A549 (cell line): Measurements from ENCODE around the gene COL24A1. TPM values are rescaled to one million over a fixed set of nuclear protein-coding genes. Genes with fewer than 3 reads are reported as not detected.

Experiments used
- ATAC-seq, 2 experiments: fragments of 200-7000 bp in 1 of 2; fragments of >200 bp in 1 of 2; cut with Nextera tagmentation in 1 of 2; cut with Tn5 transposase in 1 of 2; 3 replicates each; pipeline versions ENCODE4 v1.8.0 to v1.9.1; 2018 to 2020; ENCODE audit warnings: mild to moderate bottlenecking in 1 of 2, moderate library complexity in 1 of 2
- CTCF ChIA-PET: fragments of 300-600 bp; sonication (Branson Sonifier 250); formaldehyde crosslinking; extraction: SDS; loops from one replicate; lab custom pipeline; 2021; ENCODE audit warnings: antibody characterized with exemption, inconsistent platforms; lab: Yijun Ruan, JAX
- POLR2A ChIA-PET: fragments of 350-600 bp; formaldehyde crosslinking; extraction: SDS; loops from one replicate; lab custom pipeline; 2021; ENCODE audit warnings: antibody characterized with exemption, inconsistent platforms; lab: Yijun Ruan, JAX
- DNase-seq, 2 experiments: peaks; one replicate each; pipeline versions ENCODE4 v3.0.0 to v3.0.0-alpha.2; 2011 to 2016; ENCODE audit warnings: low read depth in 1 of 2, low spot score in 1 of 2
- FAIRE-seq: peaks from 2 replicates; lab custom pipeline; 2011; peaks lifted over from hg19 to GRCh38; lab: Jason Lieb, UNC
- H3K27ac ChIP-seq, 2 experiments: fragments of >200 bp; sonication (Bioruptor Twin); formaldehyde crosslinking; 3 replicates each; pipeline ENCODE4 v1.5.1; 2016 to 2017
- H3K4me1 ChIP-seq: fragments of >200 bp; sonication (Bioruptor Twin); formaldehyde crosslinking; 3 replicates; pipeline ENCODE4 v1.6.1; 2016
- H3K4me2 ChIP-seq: fragments of >200 bp; sonication (Bioruptor Twin); formaldehyde crosslinking; 3 replicates; pipeline ENCODE4 v1.6.1; 2016
- H3K4me3 ChIP-seq: fragments of >200 bp; sonication (Bioruptor Twin); formaldehyde crosslinking; 3 replicates; pipeline ENCODE4 v1.5.1; 2016
- H3K9me3 ChIP-seq: fragments of >200 bp; sonication (Bioruptor Twin); formaldehyde crosslinking; 3 replicates; pipeline ENCODE4 v1.6.1; 2016
- BHLHE40 ChIP-seq: IDR thresholded peaks from 2 replicates; pipeline ENCODE4 v1.6.1; 2012; ENCODE audit warnings: low read depth, low read length, inconsistent platforms
- EHF ChIP-seq: fragments of 250-450 bp; sonication (Bioruptor Pico); IDR thresholded peaks from 2 replicates; pipeline ENCODE4 v1.5.0; 2020; ENCODE audit warnings: mild to moderate bottlenecking
- FOSL2 ChIP-seq, 2 experiments: fragments of 450-650 bp in 1 of 2; fragments of >200 bp in 1 of 2; sonication (Bioruptor Twin) in 1 of 2; formaldehyde crosslinking; IDR thresholded peaks; 2 replicates each; pipeline versions ENCODE4 v1.5.0 to v1.6.1; 2016 to 2020; ENCODE audit warnings: mild to moderate bottlenecking in 1 of 2, moderate library complexity in 1 of 2
- FOXS1 ChIP-seq: fragments of 250-450 bp; sonication (Bioruptor Pico); IDR thresholded peaks from 2 replicates; pipeline ENCODE4 v1.5.0; 2020; ENCODE audit warnings: mild to moderate bottlenecking, moderate library complexity
- HOXA7 ChIP-seq: fragments of 250-450 bp; sonication (Bioruptor Pico); IDR thresholded peaks from 2 replicates; pipeline ENCODE4 v1.5.0; 2020; ENCODE audit warnings: mild to moderate bottlenecking, moderate library complexity
- JUNB ChIP-seq: fragments of >200 bp; sonication (Bioruptor Twin); formaldehyde crosslinking; IDR thresholded peaks from 2 replicates; pipeline ENCODE4 v1.6.1; 2016
- MAFK ChIP-seq: fragments of 450-650 bp; IDR thresholded peaks from 2 replicates; pipeline ENCODE4 v1.6.1; 2014; ENCODE audit not compliant: partially characterized antibody
- MAZ ChIP-seq: fragments of 150-350 bp; IDR thresholded peaks from 2 replicates; pipeline ENCODE4 v1.6.1; 2014; ENCODE audit warnings: antibody characterized with exemption, low read depth, low read length, borderline replicate concordance
- NFE2L2 ChIP-seq: fragments of 150-350 bp; conservative IDR thresholded peaks from 2 replicates; pipeline ENCODE4 v1.6.1; 2014; ENCODE audit warnings: low read length
- NPAS2 ChIP-seq: fragments of 250-450 bp; sonication (Bioruptor Pico); IDR thresholded peaks from 2 replicates; pipeline ENCODE4 v1.8.0; 2022; ENCODE audit warnings: mild to moderate bottlenecking, moderate library complexity, borderline replicate concordance
- NR3C1 ChIP-seq: fragments of >200 bp; sonication (Bioruptor Twin); formaldehyde crosslinking; IDR thresholded peaks from 3 replicates; pipeline ENCODE4 v1.6.1; 2017
- POLR2A ChIP-seq: IDR thresholded peaks from 2 replicates; pipeline ENCODE4 v1.6.1; 2012; ENCODE audit warnings: mild to moderate bottlenecking, low read length
- POLR2AphosphoS2 ChIP-seq: conservative IDR thresholded peaks from 2 replicates; pipeline ENCODE4 v1.6.1; 2012; ENCODE audit warnings: low read length, improper control_type of control experiment, inconsistent platforms
- RAD21 ChIP-seq, 2 experiments: fragments of >200 bp in 1 of 2; sonication (Bioruptor Twin) in 1 of 2; formaldehyde crosslinking in 1 of 2; IDR thresholded peaks in 1 of 2; conservative IDR thresholded peaks in 1 of 2; 2 replicates in 1 of 2; 3 replicates in 1 of 2; pipeline ENCODE4 v1.6.1; 2012 to 2018; ENCODE audit warnings: inconsistent platforms in 1 of 2
- RARB ChIP-seq: fragments of 250-450 bp; sonication (Bioruptor Pico); IDR thresholded peaks from 2 replicates; pipeline ENCODE4 v1.8.0; 2021; ENCODE audit warnings: mild to moderate bottlenecking, moderate library complexity
- RCOR1 ChIP-seq: fragments of 150-350 bp; IDR thresholded peaks from 2 replicates; pipeline ENCODE4 v1.6.1; 2014; ENCODE audit warnings: antibody characterized with exemption, low read length, low read depth
- SMC3 ChIP-seq: fragments of >200 bp; sonication (Bioruptor Twin); formaldehyde crosslinking; IDR thresholded peaks from 3 replicates; pipeline ENCODE4 v1.6.1; 2018; ENCODE audit warnings: inconsistent platforms
- TFCP2L1 ChIP-seq: fragments of 250-450 bp; sonication (Bioruptor Pico); IDR thresholded peaks from 2 replicates; pipeline ENCODE4 v1.5.0; 2021; ENCODE audit warnings: mild to moderate bottlenecking
- WGBS: methylation state at CpG from one replicate; pipeline ENCODE4 v1.1.6; 2017; ENCODE audit errors: missing lambda C conversion rate; 5-methylcytosine and 5-hydroxymethylcytosine counted together
- polyA plus RNA-seq, 4 experiments: library from polyadenylated mRNA; depleted of rRNA in 3 of 4; stranded (reverse); fragments of >200 nt; fragmentation: RNase III in 1 of 4; extraction: RNeasy Plus Mini Kit Qiagen cat#74134 plus additional on column Dnase treatment in 1 of 4; gene quantifications; 2 replicates in 3 of 4; 3 replicates in 1 of 4; pipeline ENCODE4 v1.2.3, GENCODE V29; 2011 to 2017
- TF ChIP-seq, protein P1 (sequence below): IDR thresholded peaks from 2 replicates; pipeline ENCODE4 v1.6.1; 2012
- TF ChIP-seq, protein P2 (sequence below): fragments of >200 bp; sonication (Bioruptor Twin); formaldehyde crosslinking; IDR thresholded peaks from 3 replicates; pipeline ENCODE4 v1.5.1; 2016
- TF ChIP-seq, protein P3 (sequence below): fragments of 250-450 bp; sonication (Bioruptor Pico); IDR thresholded peaks from 2 replicates; pipeline ENCODE4 v1.5.0; 2020; ENCODE audit warnings: low read depth, mild to moderate bottlenecking, moderate library complexity
- TF ChIP-seq, protein P4 (sequence below): fragments of 200-600 bp; sonication (generic); IDR thresholded peaks from 2 replicates; pipeline ENCODE4 v1.6.1; 2016; ENCODE audit warnings: antibody characterized with exemption, mild to moderate bottlenecking, moderate library complexity

Gene COL24A1
- polyA plus RNA-seq, 2 of the 4 experiments (the other 2 are of a cell fraction): 0.03 to 0.13 TPM

DNA sequence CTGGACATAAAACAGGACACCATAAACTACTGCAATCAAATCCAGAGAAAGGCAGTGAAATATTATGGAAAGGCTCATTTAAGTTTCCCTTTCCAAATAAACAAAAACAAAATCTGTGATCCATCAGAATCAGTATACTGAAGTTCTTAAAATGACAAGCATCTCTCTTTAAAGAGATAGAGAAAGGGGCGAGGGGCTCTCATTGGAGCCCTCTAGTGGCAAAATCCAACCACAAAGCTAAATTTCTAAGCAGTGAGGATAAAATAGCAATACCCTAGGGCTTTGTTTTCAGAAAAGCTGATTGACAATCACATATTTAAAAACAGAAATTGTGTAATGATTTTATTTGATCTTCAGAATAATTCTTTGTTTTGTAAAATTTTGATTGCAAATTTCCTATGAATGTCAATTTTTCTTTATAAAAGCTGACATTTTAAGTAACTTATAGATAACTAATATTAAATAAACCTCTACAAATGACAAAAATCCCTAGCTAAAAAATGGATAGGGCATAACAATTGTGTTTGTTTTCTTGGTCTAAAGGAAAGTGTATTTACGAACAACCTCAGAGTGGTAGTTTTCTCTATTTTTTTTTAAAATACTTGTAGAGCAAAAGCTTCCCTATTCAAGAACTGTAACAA is 138.2 kb downstream of the COL24A1 start:
- no peaks in the 10 kb centered on the region for H3K9me3 ChIP-seq
- FAIRE-seq (no peak), ATAC-seq (peak; percentile 47 to 69; a peak in 4 of 6 replicates), DNase-seq (peak; percentile 9 to 20)
- H3K4me3 ChIP-seq: no peak overlapping the region
- 12% methylated on average over 2 of the region's 2 CpGs for WGBS
- no peak overlapping the region for H3K27ac ChIP-seq
- no peak overlapping the region for H3K4me2 ChIP-seq
- ChIA-PET POLR2A (interaction anchor here (0.9 kb wide), 1 partner anchor 310 kb away, joined by 3 read pairs; the partner anchor contains the start of gene ZNHIT6), CTCF (interaction anchor here (0.6 to 2.2 kb wide), 14 partner anchors 9 to 618 kb away, joined by 3 to 9 read pairs (median 4); partner anchors contain the start of gene ZNHIT6)
- no peak for TF ChIP-seq HOXA7
- TF ChIP-seq, protein P1, sequence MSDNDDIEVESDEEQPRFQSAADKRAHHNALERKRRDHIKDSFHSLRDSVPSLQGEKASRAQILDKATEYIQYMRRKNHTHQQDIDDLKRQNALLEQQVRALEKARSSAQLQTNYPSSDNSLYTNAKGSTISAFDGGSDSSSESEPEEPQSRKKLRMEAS: no peak
- TF ChIP-seq, protein P2, sequence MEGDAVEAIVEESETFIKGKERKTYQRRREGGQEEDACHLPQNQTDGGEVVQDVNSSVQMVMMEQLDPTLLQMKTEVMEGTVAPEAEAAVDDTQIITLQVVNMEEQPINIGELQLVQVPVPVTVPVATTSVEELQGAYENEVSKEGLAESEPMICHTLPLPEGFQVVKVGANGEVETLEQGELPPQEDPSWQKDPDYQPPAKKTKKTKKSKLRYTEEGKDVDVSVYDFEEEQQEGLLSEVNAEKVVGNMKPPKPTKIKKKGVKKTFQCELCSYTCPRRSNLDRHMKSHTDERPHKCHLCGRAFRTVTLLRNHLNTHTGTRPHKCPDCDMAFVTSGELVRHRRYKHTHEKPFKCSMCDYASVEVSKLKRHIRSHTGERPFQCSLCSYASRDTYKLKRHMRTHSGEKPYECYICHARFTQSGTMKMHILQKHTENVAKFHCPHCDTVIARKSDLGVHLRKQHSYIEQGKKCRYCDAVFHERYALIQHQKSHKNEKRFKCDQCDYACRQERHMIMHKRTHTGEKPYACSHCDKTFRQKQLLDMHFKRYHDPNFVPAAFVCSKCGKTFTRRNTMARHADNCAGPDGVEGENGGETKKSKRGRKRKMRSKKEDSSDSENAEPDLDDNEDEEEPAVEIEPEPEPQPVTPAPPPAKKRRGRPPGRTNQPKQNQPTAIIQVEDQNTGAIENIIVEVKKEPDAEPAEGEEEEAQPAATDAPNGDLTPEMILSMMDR: peak; percentile 68
- no peak for TF ChIP-seq FOSL2 (IDR thresholded peaks at IDR 0.05)
- TF ChIP-seq FOSL2 (CRISPR knock-in tag; IDR thresholded peaks at IDR 0.05): no peak
- no peak for TF ChIP-seq NFE2L2
- no peak for TF ChIP-seq TFCP2L1 (CRISPR knock-in tag)
- no peak for TF ChIP-seq POLR2AphosphoS2
- no peak for TF ChIP-seq RARB (CRISPR knock-in tag)
- TF ChIP-seq NR3C1: no peak
- peak; percentile 71 for TF ChIP-seq SMC3
- TF ChIP-seq, protein P3, sequence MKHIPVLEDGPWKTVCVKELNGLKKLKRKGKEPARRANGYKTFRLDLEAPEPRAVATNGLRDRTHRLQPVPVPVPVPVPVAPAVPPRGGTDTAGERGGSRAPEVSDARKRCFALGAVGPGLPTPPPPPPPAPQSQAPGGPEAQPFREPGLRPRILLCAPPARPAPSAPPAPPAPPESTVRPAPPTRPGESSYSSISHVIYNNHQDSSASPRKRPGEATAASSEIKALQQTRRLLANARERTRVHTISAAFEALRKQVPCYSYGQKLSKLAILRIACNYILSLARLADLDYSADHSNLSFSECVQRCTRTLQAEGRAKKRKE (CRISPR knock-in tag): no peak
- no peak for TF ChIP-seq BHLHE40
- no peak for TF ChIP-seq EHF
- TF ChIP-seq RAD21 (conservative IDR thresholded peaks at IDR 0.05 in 1 of 2, IDR thresholded peaks at IDR 0.05 in 1 of 2): peak; percentile 56 to 57
- H3K4me1 ChIP-seq: no peaks in the 10 kb centered on the region

DNA sequence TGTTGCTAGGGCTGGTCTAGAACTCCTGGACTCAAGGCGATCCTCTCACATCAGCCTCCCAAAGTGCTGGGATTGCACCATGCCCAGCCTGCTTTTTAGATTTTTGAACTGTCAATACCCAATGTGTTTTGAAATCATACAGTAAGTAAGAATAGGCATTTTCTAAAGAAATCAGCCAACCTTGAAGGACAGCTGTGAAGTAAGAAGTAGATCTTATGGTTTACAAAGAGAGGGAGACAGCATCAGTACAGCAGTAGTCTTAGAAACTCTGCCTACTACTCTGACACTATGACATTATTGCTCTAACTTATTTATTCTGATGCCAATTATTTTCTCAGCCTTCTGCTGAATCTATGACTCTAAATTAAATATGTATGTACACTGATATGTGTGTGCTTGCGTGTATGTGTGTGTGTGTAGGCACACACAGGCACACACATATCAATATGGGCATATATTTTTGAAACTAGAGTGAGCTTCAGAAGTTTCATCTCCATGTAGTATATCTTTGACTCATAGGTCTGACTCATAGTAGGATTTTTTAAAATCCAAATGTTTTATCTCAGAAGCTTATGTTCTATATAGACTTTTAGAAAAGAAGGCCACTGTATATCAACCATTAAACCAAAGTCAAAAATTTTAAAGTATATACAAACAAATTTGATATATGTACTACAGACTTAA is 140.4 kb downstream of the COL24A1 start:
- no peak for ATAC-seq
- no peak for FAIRE-seq
- 93% methylated on average over 2 of the region's 2 CpGs for WGBS
- CTCF ChIA-PET: interaction anchor here (1.1 to 1.6 kb wide), 3 partner anchors 13 to 708 kb away, joined by 3 to 7 read pairs (median 3); no protein-coding TSS in a partner anchor
- no peak for TF ChIP-seq JUNB
- no peak for TF ChIP-seq POLR2A
- TF ChIP-seq MAZ: no peak
- TF ChIP-seq MAFK: no peak
- TF ChIP-seq, protein P4, sequence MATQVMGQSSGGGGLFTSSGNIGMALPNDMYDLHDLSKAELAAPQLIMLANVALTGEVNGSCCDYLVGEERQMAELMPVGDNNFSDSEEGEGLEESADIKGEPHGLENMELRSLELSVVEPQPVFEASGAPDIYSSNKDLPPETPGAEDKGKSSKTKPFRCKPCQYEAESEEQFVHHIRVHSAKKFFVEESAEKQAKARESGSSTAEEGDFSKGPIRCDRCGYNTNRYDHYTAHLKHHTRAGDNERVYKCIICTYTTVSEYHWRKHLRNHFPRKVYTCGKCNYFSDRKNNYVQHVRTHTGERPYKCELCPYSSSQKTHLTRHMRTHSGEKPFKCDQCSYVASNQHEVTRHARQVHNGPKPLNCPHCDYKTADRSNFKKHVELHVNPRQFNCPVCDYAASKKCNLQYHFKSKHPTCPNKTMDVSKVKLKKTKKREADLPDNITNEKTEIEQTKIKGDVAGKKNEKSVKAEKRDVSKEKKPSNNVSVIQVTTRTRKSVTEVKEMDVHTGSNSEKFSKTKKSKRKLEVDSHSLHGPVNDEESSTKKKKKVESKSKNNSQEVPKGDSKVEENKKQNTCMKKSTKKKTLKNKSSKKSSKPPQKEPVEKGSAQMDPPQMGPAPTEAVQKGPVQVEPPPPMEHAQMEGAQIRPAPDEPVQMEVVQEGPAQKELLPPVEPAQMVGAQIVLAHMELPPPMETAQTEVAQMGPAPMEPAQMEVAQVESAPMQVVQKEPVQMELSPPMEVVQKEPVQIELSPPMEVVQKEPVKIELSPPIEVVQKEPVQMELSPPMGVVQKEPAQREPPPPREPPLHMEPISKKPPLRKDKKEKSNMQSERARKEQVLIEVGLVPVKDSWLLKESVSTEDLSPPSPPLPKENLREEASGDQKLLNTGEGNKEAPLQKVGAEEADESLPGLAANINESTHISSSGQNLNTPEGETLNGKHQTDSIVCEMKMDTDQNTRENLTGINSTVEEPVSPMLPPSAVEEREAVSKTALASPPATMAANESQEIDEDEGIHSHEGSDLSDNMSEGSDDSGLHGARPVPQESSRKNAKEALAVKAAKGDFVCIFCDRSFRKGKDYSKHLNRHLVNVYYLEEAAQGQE: no peak
- no peak for TF ChIP-seq NPAS2 (CRISPR knock-in tag)
- no peak for TF ChIP-seq RCOR1
- no peak for TF ChIP-seq FOXS1
- H3K4me1 ChIP-seq: no peaks in the 10 kb centered on the region
- no peak overlapping the region for H3K4me3 ChIP-seq
- H3K27ac ChIP-seq: no peak overlapping the region
- H3K4me2 ChIP-seq: no peak overlapping the region
- H3K9me3 ChIP-seq: no peaks in the 10 kb centered on the region
- no peak for DNase-seq
- POLR2A ChIA-PET: no interaction called here
